SK-N-DZ (cell line): ENCODE measurements around the gene MRFAP1L1.

Experiments
- DNase-seq: peaks from one replicate; pipeline ENCODE4 v3.0.0-alpha.2; 2015; ENCODE audit warnings: low spot score

MRFAP1L1 gene

GRCh38 chr4:6716018-6716911 is 6.6 kb upstream of the MRFAP1L1 start, which contains the start of gene BLOC1S4:
BLOC1S4 (plus strand) TSS chr4:6716174; CDS start chr4:6716210, 36 bp downstream.
- peak; percentile 88 for DNase-seq

GRCh38 chr4:6715704-6716017 is 6.0 kb upstream of the MRFAP1L1 start:
- DNase-seq: no peak

- no peak for DNase-seq
These were observed 5.3 kb upstream of the MRFAP1L1 start for GRCh38 chr4:6714954-6715353.

GRCh38 chr4:6710996-6711395 is 1.3 kb upstream of the MRFAP1L1 start:
- no peak for DNase-seq

- no peak for DNase-seq
These were observed 617 bp upstream of the MRFAP1L1 start for GRCh38 chr4:6710282-6710681.

GRCh38 chr4:6706173-6706572 is 3.5 kb downstream of the MRFAP1L1 start:
- DNase-seq: no peak

GRCh38 chr4:6705646-6706045 is 4.0 kb downstream of the MRFAP1L1 start:
- DNase-seq: no peak

GRCh38 chr4:6703786-6704185 is 5.9 kb downstream of the MRFAP1L1 start:
- DNase-seq: no peak

GRCh38 chr4:6702761-6703160 is 6.9 kb downstream of the MRFAP1L1 start:
- no peak for DNase-seq

GRCh38 chr4:6701371-6701770 is 8.3 kb downstream of the MRFAP1L1 start:
- no peak for DNase-seq

- no peak for DNase-seq
These were observed 9.8 kb downstream of the MRFAP1L1 start for GRCh38 chr4:6699903-6700302.

GRCh38 chr4:6699388-6699787 is 10.3 kb downstream of the MRFAP1L1 start:
- DNase-seq: no peak

- no peak for DNase-seq
These were observed 12.5 kb downstream of the MRFAP1L1 start for GRCh38 chr4:6697131-6697530.

GRCh38 chr4:6696611-6697010 is 13.1 kb downstream of the MRFAP1L1 start:
- no peak for DNase-seq

- peak; percentile 52 for DNase-seq
These were observed 13.7 kb downstream of the MRFAP1L1 start for GRCh38 chr4:6695660-6696610.

GRCh38 chr4:6694177-6694901 is 15.3 kb downstream of the MRFAP1L1 start:
- DNase-seq: no peak

GRCh38 chr4:6693231-6694176 is 16.2 kb downstream of the MRFAP1L1 start, which contains the start of gene S100P:
S100P (plus strand) TSS chr4:6693878; CDS start chr4:6693933, 55 bp downstream.
- DNase-seq: no peak

GRCh38 chr4:6692806-6693205 is 16.9 kb downstream of the MRFAP1L1 start:
- DNase-seq: no peak

- DNase-seq: no peak
These were observed 17.3 kb downstream of the MRFAP1L1 start for GRCh38 chr4:6692379-6692778.

- DNase-seq: no peak
These were observed 20.1 kb downstream of the MRFAP1L1 start for GRCh38 chr4:6689506-6689960.
